ENCODE results near the gene RBM39. TPM values are rescaled to one million over a fixed set of nuclear protein-coding genes. Genes with fewer than 3 reads are reported as not detected.
A peak's percentile ranks its signal among the peaks of the same experiment; 100 is the strongest.
"Not testable (repeated sequence)": the region's sequence is repeated elsewhere in the genome, so short reads cannot be mapped to it uniquely, and the experiment has no call there.

Gene RBM39
- total RNA-seq, 2 experiments from 2014 or later, result 317 to 321 TPM

GRCh38 chr20:35726842-35727711, 15.0 kb downstream of the RBM39 start:
- ATAC-seq (no peak), DNase-seq (no peak)
- Mint-ChIP-seq H3K27me3 (no peaks in the 10 kb centered on the region), H3K9me3 (no peaks in the 10 kb centered on the region), H3K27ac (peak overlapping the region; percentile 57), H3K4me3 (no peak overlapping the region), H3K36me3 (ENCODE audit: low read depth) (peaks cover 74% of the 10 kb centered on the region), H3K4me1 (ENCODE audit: low read depth) (peaks cover 45% of the 10 kb centered on the region)
- TF ChIP-seq, protein P1, sequence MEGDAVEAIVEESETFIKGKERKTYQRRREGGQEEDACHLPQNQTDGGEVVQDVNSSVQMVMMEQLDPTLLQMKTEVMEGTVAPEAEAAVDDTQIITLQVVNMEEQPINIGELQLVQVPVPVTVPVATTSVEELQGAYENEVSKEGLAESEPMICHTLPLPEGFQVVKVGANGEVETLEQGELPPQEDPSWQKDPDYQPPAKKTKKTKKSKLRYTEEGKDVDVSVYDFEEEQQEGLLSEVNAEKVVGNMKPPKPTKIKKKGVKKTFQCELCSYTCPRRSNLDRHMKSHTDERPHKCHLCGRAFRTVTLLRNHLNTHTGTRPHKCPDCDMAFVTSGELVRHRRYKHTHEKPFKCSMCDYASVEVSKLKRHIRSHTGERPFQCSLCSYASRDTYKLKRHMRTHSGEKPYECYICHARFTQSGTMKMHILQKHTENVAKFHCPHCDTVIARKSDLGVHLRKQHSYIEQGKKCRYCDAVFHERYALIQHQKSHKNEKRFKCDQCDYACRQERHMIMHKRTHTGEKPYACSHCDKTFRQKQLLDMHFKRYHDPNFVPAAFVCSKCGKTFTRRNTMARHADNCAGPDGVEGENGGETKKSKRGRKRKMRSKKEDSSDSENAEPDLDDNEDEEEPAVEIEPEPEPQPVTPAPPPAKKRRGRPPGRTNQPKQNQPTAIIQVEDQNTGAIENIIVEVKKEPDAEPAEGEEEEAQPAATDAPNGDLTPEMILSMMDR (IDR thresholded peaks at IDR 0.05), result no peak
- intact Hi-C loops (cut with micrococcal nuclease), result no loop called here
- ChIA-PET CTCF (interaction anchor here (0.5 kb wide), 1 partner anchor 50 kb away, joined by 3 read pairs; no protein-coding TSS in a partner anchor), POLR2A (interaction anchor here (1.6 to 36.9 kb wide), 3 partner anchors 0 to 43 kb away, joined by 4 to 1214 read pairs (median 1214); partner anchors contain the start of genes NFS1, RBM39 and ROMO1)

GRCh38 chr20:35724321-35725230, 17.5 kb downstream of the RBM39 start:
- Mint-ChIP-seq H3K4me3 (no peak overlapping the region), H3K27ac (peak overlapping the region; percentile 52), H3K27me3 (no peaks in the 10 kb centered on the region), H3K4me1 (ENCODE audit: low read depth) (peaks cover 41% of the 10 kb centered on the region), H3K36me3 (ENCODE audit: low read depth) (peaks cover 77% of the 10 kb centered on the region), H3K9me3 (no peaks in the 10 kb centered on the region)
- CTCF ChIA-PET, result interaction anchor here (1.0 to 1.4 kb wide), 2 partner anchors 11 to 22 kb away, joined by 3 to 4 read pairs; no protein-coding TSS in a partner anchor
- ATAC-seq, result no peak
- DNase-seq, result no peak
- TF ChIP-seq, protein P1 (IDR thresholded peaks at IDR 0.05), result no peak
- intact Hi-C loops (cut with micrococcal nuclease), result no loop called here
- POLR2A ChIA-PET, result interaction anchor here (35.7 to 36.9 kb wide), 2 partner anchors 2 to 9 kb away, joined by 1214 read pairs; partner anchors contain the start of genes NFS1, RBM39 and ROMO1

- Mint-ChIP-seq H3K36me3 (ENCODE audit: low read depth) (peaks cover 76% of the 10 kb centered on the region), H3K27ac (peak overlapping the region; percentile 52), H3K4me1 (ENCODE audit: low read depth) (peaks cover 43% of the 10 kb centered on the region)
- DNase-seq; H3K27me3 Mint-ChIP-seq; H3K9me3 Mint-ChIP-seq; ATAC-seq; intact Hi-C loops (cut with micrococcal nuclease); H3K4me3 Mint-ChIP-seq: not testable (repeated sequence)
- CTCF ChIA-PET, result interaction anchor here (1.0 to 1.4 kb wide), 2 partner anchors 10 to 21 kb away, joined by 3 to 4 read pairs; no protein-coding TSS in a partner anchor
- POLR2A ChIA-PET, result interaction anchor here (1.1 to 36.9 kb wide), 3 partner anchors 3 to 87 kb away, joined by 3 to 1214 read pairs (median 1214); partner anchors contain the start of genes NFS1, RBM39 and ROMO1
These were observed 18.3 kb downstream of the RBM39 start for GRCh38 chr20:35723652-35724320.

- Mint-ChIP-seq H3K4me1 (ENCODE audit: low read depth) (peaks cover 43% of the 10 kb centered on the region), H3K36me3 (ENCODE audit: low read depth) (peaks cover 74% of the 10 kb centered on the region), H3K27ac (peak overlapping the region; percentile 63)
- DNase-seq; intact Hi-C loops (cut with micrococcal nuclease); H3K4me3 Mint-ChIP-seq; H3K27me3 Mint-ChIP-seq; ATAC-seq; H3K9me3 Mint-ChIP-seq: not testable (repeated sequence)
- ChIA-PET POLR2A (interaction anchor here (1.1 to 36.9 kb wide), 3 partner anchors 4 to 87 kb away, joined by 3 to 1214 read pairs (median 1214); partner anchors contain the start of genes NFS1, RBM39 and ROMO1), CTCF (interaction anchor here (1.0 kb wide), 1 partner anchor 10 kb away, joined by 3 read pairs; no protein-coding TSS in a partner anchor)
These were observed 18.8 kb downstream of the RBM39 start for GRCh38 chr20:35723275-35723639.

- Mint-ChIP-seq H3K27ac (peak overlapping the region; percentile 44), H3K9me3 (no peaks in the 10 kb centered on the region), H3K4me1 (ENCODE audit: low read depth) (peaks cover 47% of the 10 kb centered on the region), H3K27me3 (no peaks in the 10 kb centered on the region), H3K4me3 (no peak overlapping the region), H3K36me3 (ENCODE audit: low read depth) (peaks cover 73% of the 10 kb centered on the region)
- ChIA-PET POLR2A (interaction anchor here (0.8 to 36.9 kb wide), 4 partner anchors 5 to 227 kb away, joined by 3 to 1214 read pairs (median 610); partner anchors contain the start of genes NFS1, RBM39 and ROMO1), CTCF (no interaction called here)
- ATAC-seq, result no peak
- TF ChIP-seq, protein P1 (IDR thresholded peaks at IDR 0.05), result no peak
- no peak for DNase-seq
- intact Hi-C loops (cut with micrococcal nuclease), result no loop called here
These were observed 20.4 kb downstream of the RBM39 start for GRCh38 chr20:35721621-35722020.

Data from activated CD8-positive, alpha-beta T cell treated with anti-CD3 and anti-CD28 coated beads for 36 hours (primary cell).